ENCODE data around the gene STEAP1B.
"Not testable (repeated sequence)": the region's sequence is repeated elsewhere in the genome, so short reads cannot be mapped to it uniquely, and the experiment has no call there.

The STEAP1B gene

GRCh38 chr7:22496912-22497311 is 3.1 kb downstream of the STEAP1B start:
- not testable (repeated sequence) for H3K4me1 ChIP-seq (ENCODE audit: control insufficient read depth, insufficient read depth, low read length); H3K27me3 ChIP-seq (ENCODE audit: control insufficient read depth in 1 of 2, insufficient read depth in 2 of 2, low read length in 2 of 2); H3K36me3 ChIP-seq (ENCODE audit: control insufficient read depth in 2 of 2, insufficient read depth in 2 of 2, low read length in 2 of 2); H3K9me3 ChIP-seq (ENCODE audit: control insufficient read depth in 2 of 2, low read length in 2 of 2); H3K27ac ChIP-seq (ENCODE audit: low read length); H3K4me3 ChIP-seq (ENCODE audit: low read length in 2 of 2); H3K9ac ChIP-seq (ENCODE audit: low read length in 2 of 2)

DNA sequence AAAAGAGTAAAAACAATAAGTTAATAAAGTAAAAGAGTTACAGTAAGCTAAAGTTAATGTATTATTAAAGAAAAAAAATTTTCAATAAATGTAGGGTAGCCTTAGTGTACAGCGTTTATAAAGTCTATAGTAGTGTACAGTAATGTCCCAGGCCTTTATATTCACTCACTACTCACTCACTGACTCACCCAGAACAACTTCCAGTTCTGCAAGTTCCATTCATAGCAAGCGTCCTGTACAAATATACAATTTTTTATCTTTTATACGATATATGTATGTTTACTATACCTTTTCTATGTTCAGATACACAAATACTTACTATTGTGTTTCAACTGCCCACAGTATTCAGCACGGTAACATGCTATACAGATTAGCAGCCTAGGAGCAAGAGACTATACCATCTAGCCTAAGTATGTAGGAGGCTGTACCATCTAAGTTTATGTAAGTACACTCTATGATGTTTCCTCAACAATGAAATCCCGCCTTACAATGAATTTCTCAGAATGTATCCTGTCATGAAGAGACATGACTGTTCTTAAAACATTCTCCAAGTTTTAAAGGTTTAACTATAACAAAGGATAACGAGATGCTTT is 3.6 kb downstream of the STEAP1B start:
- H3K27me3 ChIP-seq (ENCODE audit: control insufficient read depth in 1 of 2, insufficient read depth in 2 of 2, low read length in 2 of 2); H3K4me3 ChIP-seq (ENCODE audit: low read length in 2 of 2); H3K4me1 ChIP-seq (ENCODE audit: control insufficient read depth, insufficient read depth, low read length); H3K36me3 ChIP-seq (ENCODE audit: control insufficient read depth in 2 of 2, insufficient read depth in 2 of 2, low read length in 2 of 2); H3K9me3 ChIP-seq (ENCODE audit: control insufficient read depth in 2 of 2, low read length in 2 of 2); H3K9ac ChIP-seq (ENCODE audit: low read length in 2 of 2); H3K27ac ChIP-seq (ENCODE audit: low read length): not testable (repeated sequence)

DNA sequence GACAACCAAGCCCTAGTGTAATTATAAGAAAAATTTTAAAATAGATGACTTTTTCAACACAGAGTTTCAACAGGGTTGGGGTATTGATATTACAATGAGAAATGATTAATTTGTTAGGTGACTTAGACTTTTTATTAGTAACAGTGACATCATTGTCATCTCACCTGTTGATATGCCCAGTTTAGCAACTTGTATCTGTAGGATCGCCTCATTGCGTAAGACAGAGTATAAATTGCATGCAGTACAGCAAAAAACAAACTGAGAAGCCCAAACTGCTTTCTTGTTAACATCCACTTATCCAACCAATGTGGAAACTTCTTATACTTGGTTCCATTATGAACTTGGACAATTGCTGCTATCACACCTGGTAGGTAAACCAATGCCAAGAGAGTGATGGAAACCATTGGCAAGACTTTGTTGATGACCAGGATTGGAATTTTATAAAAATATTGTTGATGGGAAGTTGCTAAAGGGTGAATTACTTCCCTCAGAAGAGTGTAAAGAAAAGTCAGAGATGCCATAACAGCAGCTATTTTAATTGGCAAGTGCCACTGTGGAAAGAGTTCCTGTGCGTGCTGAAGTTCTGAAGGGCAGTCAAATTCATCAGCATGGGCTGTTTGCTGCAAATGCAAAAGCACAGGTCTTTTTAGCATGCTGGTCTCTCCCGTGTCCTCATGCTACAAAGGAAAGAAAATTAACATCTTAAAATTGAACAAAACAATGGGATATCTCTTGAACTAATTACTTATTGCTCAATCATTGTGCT is 6.6 kb downstream of the STEAP1B start:
- H3K4me3 ChIP-seq (ENCODE audit: low read length in 2 of 2); H3K27me3 ChIP-seq (ENCODE audit: control insufficient read depth in 1 of 2, insufficient read depth in 2 of 2, low read length in 2 of 2); H3K9ac ChIP-seq (ENCODE audit: low read length in 2 of 2); H3K4me1 ChIP-seq (ENCODE audit: control insufficient read depth, insufficient read depth, low read length); H3K36me3 ChIP-seq (ENCODE audit: control insufficient read depth in 2 of 2, insufficient read depth in 2 of 2, low read length in 2 of 2); H3K27ac ChIP-seq (ENCODE audit: low read length); H3K9me3 ChIP-seq (ENCODE audit: control insufficient read depth in 2 of 2, low read length in 2 of 2): not testable (repeated sequence)

DNA sequence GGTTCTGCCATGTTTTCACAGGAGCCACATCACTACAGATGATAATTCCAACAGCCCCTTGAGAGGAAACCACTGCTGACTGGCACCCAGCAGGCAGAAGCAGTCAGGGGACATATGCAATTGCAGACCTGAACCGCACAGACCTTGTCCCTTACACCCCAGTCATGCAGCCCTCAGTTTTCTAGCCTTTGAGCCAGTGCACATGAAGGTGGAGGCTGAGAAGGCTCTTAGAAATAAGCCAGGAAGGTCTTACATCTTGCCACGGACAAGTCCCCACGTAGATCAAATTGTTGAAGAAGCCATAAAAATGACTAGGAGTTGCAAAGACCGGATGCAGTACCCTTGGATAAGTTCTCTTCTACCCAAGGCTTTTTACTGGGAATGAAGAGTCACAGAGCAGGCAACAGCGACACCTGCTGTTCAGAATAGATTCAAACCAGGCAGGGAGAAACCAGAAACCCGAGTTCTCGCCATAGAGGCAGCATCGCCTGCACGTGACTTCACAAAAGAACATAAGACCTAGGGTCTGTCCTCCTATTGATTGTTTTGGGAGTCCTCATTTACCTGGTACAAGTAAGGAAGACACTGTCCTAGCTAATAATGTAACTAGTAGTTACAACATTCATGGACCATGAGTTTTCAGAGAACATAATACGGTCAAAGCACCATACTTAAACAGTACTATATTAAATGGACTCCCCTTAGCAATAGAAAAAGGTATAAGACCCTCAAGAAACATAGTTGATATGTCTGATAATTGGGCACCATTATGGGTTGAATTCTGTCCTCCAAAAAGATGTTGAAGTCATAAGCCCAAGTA is 11.1 kb downstream of the STEAP1B start:
- H3K36me3 ChIP-seq (ENCODE audit: control insufficient read depth in 2 of 2, insufficient read depth in 2 of 2, low read length in 2 of 2), result no peaks in the 10 kb centered on the region
- no peak overlapping the region for H3K27ac ChIP-seq (ENCODE audit: low read length)
- H3K4me1 ChIP-seq (ENCODE audit: control insufficient read depth, insufficient read depth, low read length), result no peaks in the 10 kb centered on the region
- no peak overlapping the region for H3K9ac ChIP-seq (ENCODE audit: low read length in 2 of 2)
- no peaks in the 10 kb centered on the region for H3K9me3 ChIP-seq (ENCODE audit: control insufficient read depth in 2 of 2, low read length in 2 of 2)
- no peak overlapping the region for H3K4me3 ChIP-seq (ENCODE audit: low read length in 2 of 2)
- peaks cover 6 to 14% of the 10 kb centered on the region in 2 donors for H3K27me3 ChIP-seq (ENCODE audit: control insufficient read depth in 1 of 2, insufficient read depth in 2 of 2, low read length in 2 of 2)

DNA sequence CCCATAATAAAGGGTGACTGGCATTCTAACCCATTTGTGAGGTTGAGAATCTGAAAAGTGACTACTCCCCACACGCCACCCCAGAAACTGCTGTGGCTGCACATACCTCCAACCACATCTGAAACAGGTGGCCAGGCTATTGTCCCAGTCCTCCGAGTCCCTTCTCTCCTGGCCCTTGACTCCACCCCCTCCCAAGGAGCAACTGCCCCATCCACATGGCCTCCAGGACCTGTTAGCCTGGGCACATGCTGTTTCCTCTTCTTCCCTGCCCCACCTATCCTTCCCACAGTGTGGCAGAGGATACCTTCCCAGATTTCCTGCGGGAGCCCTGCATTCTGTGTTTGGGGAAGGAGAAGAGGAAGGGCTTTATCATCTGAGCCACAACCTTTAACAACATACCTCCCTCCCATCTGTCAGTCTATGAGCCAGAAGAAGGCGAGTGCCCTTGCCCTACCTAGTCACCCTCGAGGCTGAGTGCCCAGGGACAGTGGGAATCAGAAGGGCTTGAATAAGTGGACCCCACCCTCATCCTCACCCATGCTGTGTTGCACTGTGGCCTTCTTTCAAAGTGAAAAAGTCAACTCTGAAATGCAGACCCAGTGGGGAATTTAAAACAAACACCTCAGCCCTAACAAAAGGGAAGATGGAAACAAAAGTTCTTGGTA is 11.9 kb downstream of the STEAP1B start:
- H3K9me3 ChIP-seq (ENCODE audit: control insufficient read depth in 2 of 2, low read length in 2 of 2), result no peaks in the 10 kb centered on the region
- no peaks in the 10 kb centered on the region for H3K4me1 ChIP-seq (ENCODE audit: control insufficient read depth, insufficient read depth, low read length)
- H3K4me3 ChIP-seq (ENCODE audit: low read length in 2 of 2), result no peak overlapping the region
- H3K9ac ChIP-seq (ENCODE audit: low read length in 2 of 2), result no peak overlapping the region
- H3K27me3 ChIP-seq (ENCODE audit: control insufficient read depth in 1 of 2, insufficient read depth in 2 of 2, low read length in 2 of 2), result peaks cover 6 to 14% of the 10 kb centered on the region in 2 donors
- H3K27ac ChIP-seq (ENCODE audit: low read length), result no peak overlapping the region
- no peaks in the 10 kb centered on the region for H3K36me3 ChIP-seq (ENCODE audit: control insufficient read depth in 2 of 2, insufficient read depth in 2 of 2, low read length in 2 of 2)

- Histone ChIP-seq H3K9ac (ENCODE audit: low read length in 2 of 2) (no peak overlapping the region), H3K36me3 (ENCODE audit: control insufficient read depth in 2 of 2, insufficient read depth in 2 of 2, low read length in 2 of 2) (no peaks in the 10 kb centered on the region), H3K4me1 (ENCODE audit: control insufficient read depth, insufficient read depth, low read length) (no peaks in the 10 kb centered on the region), H3K27me3 (ENCODE audit: control insufficient read depth in 1 of 2, insufficient read depth in 2 of 2, low read length in 2 of 2) (peaks cover 6 to 14% of the 10 kb centered on the region in 2 donors), H3K4me3 (ENCODE audit: low read length in 2 of 2) (no peak overlapping the region), H3K27ac (ENCODE audit: low read length) (no peak overlapping the region), H3K9me3 (ENCODE audit: control insufficient read depth in 2 of 2, low read length in 2 of 2) (no peaks in the 10 kb centered on the region)
Observed at GRCh38 chr7:22486597-22486996, 13.4 kb downstream of the STEAP1B start.

DNA sequence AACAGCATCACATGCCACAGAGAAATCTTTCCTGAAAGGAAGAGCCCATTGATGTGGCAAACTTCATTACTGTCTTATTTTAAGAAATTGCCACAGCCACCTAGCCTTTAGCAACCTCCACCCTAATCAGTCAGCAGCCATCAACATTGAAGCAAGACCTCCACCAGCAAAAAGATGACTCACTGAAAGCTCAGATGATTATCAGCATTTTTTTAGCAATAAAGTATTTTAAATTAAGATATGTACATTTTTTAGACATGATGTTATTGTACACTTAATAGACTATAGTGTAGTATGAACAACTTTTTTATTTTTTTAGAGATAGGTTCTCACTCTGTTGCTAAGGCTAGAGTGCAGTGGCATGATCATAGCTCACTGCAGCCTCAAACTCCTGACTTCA is 14.8 kb downstream of the STEAP1B start:
- Histone ChIP-seq H3K27me3 (ENCODE audit: control insufficient read depth in 1 of 2, insufficient read depth in 2 of 2, low read length in 2 of 2) (peaks cover 10 to 14% of the 10 kb centered on the region in 2 donors), H3K9ac (ENCODE audit: low read length in 2 of 2) (no peak overlapping the region), H3K4me3 (ENCODE audit: low read length in 2 of 2) (no peak overlapping the region), H3K9me3 (ENCODE audit: control insufficient read depth in 2 of 2, low read length in 2 of 2) (no peaks in the 10 kb centered on the region), H3K27ac (ENCODE audit: low read length) (no peak overlapping the region), H3K4me1 (ENCODE audit: control insufficient read depth, insufficient read depth, low read length) (no peaks in the 10 kb centered on the region), H3K36me3 (ENCODE audit: control insufficient read depth in 2 of 2, insufficient read depth in 2 of 2, low read length in 2 of 2) (no peaks in the 10 kb centered on the region)

DNA sequence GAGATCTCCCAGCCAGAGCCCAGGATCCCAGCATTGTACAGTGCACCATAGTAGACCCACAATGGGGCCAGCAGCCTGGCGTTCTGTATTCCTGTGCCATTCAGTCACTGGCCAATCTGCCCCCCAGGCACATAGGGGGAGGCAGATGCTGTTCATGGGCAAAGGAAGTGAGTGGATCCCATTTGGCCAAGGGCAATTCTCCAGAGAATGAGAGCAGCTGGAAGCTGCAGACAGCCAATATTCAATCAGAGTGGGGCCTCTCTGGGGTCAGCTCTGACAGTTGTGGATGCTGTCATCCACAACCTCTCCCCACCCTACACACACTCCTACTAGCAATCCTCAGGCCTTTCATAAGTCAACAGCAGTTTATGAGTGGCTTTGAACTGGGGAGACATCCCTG is 17.5 kb downstream of the STEAP1B start:
- Histone ChIP-seq H3K27ac (ENCODE audit: low read length) (no peak overlapping the region), H3K9me3 (ENCODE audit: control insufficient read depth in 2 of 2, low read length in 2 of 2) (no peaks in the 10 kb centered on the region), H3K4me3 (ENCODE audit: low read length in 2 of 2) (no peak overlapping the region), H3K4me1 (ENCODE audit: control insufficient read depth, insufficient read depth, low read length) (no peaks in the 10 kb centered on the region), H3K36me3 (ENCODE audit: control insufficient read depth in 2 of 2, insufficient read depth in 2 of 2, low read length in 2 of 2) (no peaks in the 10 kb centered on the region), H3K9ac (ENCODE audit: low read length in 2 of 2) (no peak overlapping the region), H3K27me3 (ENCODE audit: control insufficient read depth in 1 of 2, insufficient read depth in 2 of 2, low read length in 2 of 2) (peaks cover 2 to 3% of the 10 kb centered on the region in 2 donors)

- H3K9me3 ChIP-seq (ENCODE audit: control insufficient read depth in 2 of 2, low read length in 2 of 2), result peaks cover 0 to 2% of the 10 kb centered on the region in 2 donors
Observed at GRCh38 chr7:22481726-22482125, 18.3 kb downstream of the STEAP1B start.

GRCh38 chr7:22480523-22481075 is 19.4 kb downstream of the STEAP1B start:
- Histone ChIP-seq H3K27ac (ENCODE audit: low read length) (no peak overlapping the region), H3K4me3 (ENCODE audit: low read length in 2 of 2) (no peak overlapping the region), H3K36me3 (ENCODE audit: control insufficient read depth in 2 of 2, insufficient read depth in 2 of 2, low read length in 2 of 2) (no peaks in the 10 kb centered on the region), H3K9me3 (ENCODE audit: control insufficient read depth in 2 of 2, low read length in 2 of 2) (peaks cover 0 to 2% of the 10 kb centered on the region in 2 donors), H3K27me3 (ENCODE audit: control insufficient read depth in 1 of 2, insufficient read depth in 2 of 2, low read length in 2 of 2) (peaks cover 0 to 3% of the 10 kb centered on the region in 2 donors), H3K4me1 (ENCODE audit: control insufficient read depth, insufficient read depth, low read length) (no peaks in the 10 kb centered on the region), H3K9ac (ENCODE audit: low read length in 2 of 2) (no peak overlapping the region)

More at GRCh38 chr7:22481726-22482125, 18.3 kb downstream of the STEAP1B start:
- H3K36me3 ChIP-seq (ENCODE audit: control insufficient read depth in 2 of 2, insufficient read depth in 2 of 2, low read length in 2 of 2), result no peaks in the 10 kb centered on the region
- no peak overlapping the region for H3K9ac ChIP-seq (ENCODE audit: low read length in 2 of 2)
- H3K4me1 ChIP-seq (ENCODE audit: control insufficient read depth, insufficient read depth, low read length), result no peaks in the 10 kb centered on the region
- H3K27me3 ChIP-seq (ENCODE audit: control insufficient read depth in 1 of 2, insufficient read depth in 2 of 2, low read length in 2 of 2), result peaks cover 2 to 3% of the 10 kb centered on the region in 2 donors
- H3K4me3 ChIP-seq (ENCODE audit: low read length in 2 of 2), result no peak overlapping the region
- H3K27ac ChIP-seq (ENCODE audit: low read length), result no peak overlapping the region
